Hepatocyte (in vitro differentiated cells): ENCODE measurements around the gene APEH.

Experiments
- CTCF ChIP-seq: fragments of 200-600 bp; sonication (generic); IDR thresholded peaks from 2 replicates; pipeline ENCODE4 v1.5.1; 2016; ENCODE audit warnings: antibody characterized with exemption, mild to moderate bottlenecking; ENCODE audit not compliant: poor library complexity
- EZH2 ChIP-seq: fragments of 200-600 bp; sonication (generic); IDR thresholded peaks from 2 replicates; pipeline ENCODE4 v1.6.1; 2016; ENCODE audit warnings: antibody characterized with exemption, mild to moderate bottlenecking, borderline replicate concordance
- EZH2phosphoT487 ChIP-seq: fragments of 200-600 bp; sonication (generic); IDR thresholded peaks from one replicate; pipeline ENCODE4 v1.6.1; 2018; ENCODE audit warnings: antibody characterized with exemption, mild to moderate bottlenecking, low read depth, moderate library complexity; ENCODE audit not compliant: unreplicated experiment, severe bottlenecking

GRCh38 chr3:49703956-49704355 lies 29.8 kb downstream of the APEH start:
- no peak for TF ChIP-seq CTCF
- no peak for TF ChIP-seq EZH2phosphoT487
- no peak for TF ChIP-seq EZH2
